ENCODE measurements around the gene KCNN4. TPM values are rescaled to one million over a fixed set of nuclear protein-coding genes. Genes with fewer than 3 reads are reported as not detected.
"Not testable (repeated sequence)": the region's sequence is repeated elsewhere in the genome, so short reads cannot be mapped to it uniquely, and the experiment has no call there.

KCNN4 gene
- total RNA-seq, 6 experiments from 2014 or later: 0.18 to 1.4 (median 0.27) TPM; not detected in 1

DNA sequence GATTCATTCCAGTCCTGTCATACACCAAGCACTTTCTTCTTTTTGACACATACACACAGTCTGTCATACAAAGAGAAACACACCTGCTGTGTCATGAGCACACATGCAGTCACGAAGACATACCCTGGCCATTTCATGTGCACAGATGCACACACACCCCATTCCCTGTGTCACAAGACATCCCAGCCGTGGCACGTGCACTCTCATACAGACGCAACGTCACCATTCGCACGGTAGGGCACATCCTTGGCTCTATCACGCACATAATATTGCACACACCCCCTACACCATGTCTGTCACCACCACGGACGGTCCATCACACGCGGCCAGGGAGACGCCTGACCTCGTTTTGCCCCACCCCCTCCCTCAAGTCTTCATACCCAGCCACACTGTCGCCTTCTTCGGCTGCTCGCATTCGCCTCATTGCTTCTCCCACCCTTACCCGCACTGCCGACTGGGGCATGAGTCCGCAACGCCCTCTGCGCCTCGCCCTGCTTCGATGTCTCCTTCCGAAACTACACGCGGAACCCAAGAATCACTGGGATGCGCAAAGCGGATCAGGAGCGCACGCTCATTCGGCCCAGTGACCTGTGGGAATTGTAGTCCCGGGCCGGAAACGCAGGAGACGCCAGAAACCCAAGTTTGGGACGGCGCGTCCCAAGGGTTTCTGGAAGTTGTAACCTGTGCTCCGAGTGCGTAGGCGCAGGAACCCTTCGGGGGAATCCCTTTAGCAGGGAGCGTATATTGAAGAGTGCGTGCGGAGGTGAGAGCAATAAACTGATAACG lies 39.5 kb upstream of the KCNN4 start:
- 16% methylated on average over 47 of the region's 48 CpGs for WGBS (ENCODE audit: insufficient coverage, low coverage, low lambda C conversion rate, missing lambda C conversion rate)
- intact Hi-C loops (cut with DNase I): no loop called here

DNA sequence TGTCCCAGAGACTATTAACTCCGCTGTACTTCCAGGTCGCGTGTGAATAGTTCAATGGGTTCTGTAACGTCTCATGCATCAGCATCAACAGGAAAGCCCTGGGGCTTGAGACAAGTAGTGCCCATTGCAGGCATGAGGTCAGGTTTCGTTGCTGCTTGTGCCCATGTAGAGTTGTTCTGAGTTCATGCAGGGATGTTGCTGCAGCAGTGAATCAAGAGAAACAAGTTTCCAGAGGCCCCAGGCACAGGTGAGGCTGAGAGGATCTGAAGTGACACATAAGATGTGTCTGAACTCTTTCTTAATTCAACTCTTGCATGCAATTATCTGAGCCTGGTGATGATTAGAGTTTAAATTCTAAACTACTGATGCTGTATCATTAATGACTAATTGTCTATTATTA lies 37.7 kb upstream of the KCNN4 start:
- Histone ChIP-seq H3K9me3 (no peaks in the 10 kb centered on the region), H3K27me3 (no peaks in the 10 kb centered on the region), H3K36me3 (no peaks in the 10 kb centered on the region), H3K27ac (no peak overlapping the region), H3K4me1 (no peaks in the 10 kb centered on the region), H3K4me3 (no peak overlapping the region)
- no peak for ATAC-seq
- DNase-seq: no peak
- WGBS (ENCODE audit: insufficient coverage, low coverage, low lambda C conversion rate, missing lambda C conversion rate): 74% methylated on average over 5 of the region's 5 CpGs
- TF ChIP-seq, protein P1, sequence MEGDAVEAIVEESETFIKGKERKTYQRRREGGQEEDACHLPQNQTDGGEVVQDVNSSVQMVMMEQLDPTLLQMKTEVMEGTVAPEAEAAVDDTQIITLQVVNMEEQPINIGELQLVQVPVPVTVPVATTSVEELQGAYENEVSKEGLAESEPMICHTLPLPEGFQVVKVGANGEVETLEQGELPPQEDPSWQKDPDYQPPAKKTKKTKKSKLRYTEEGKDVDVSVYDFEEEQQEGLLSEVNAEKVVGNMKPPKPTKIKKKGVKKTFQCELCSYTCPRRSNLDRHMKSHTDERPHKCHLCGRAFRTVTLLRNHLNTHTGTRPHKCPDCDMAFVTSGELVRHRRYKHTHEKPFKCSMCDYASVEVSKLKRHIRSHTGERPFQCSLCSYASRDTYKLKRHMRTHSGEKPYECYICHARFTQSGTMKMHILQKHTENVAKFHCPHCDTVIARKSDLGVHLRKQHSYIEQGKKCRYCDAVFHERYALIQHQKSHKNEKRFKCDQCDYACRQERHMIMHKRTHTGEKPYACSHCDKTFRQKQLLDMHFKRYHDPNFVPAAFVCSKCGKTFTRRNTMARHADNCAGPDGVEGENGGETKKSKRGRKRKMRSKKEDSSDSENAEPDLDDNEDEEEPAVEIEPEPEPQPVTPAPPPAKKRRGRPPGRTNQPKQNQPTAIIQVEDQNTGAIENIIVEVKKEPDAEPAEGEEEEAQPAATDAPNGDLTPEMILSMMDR (IDR thresholded peaks at IDR 0.05): no peak
- TF ChIP-seq POLR2A (IDR thresholded peaks at IDR 0.05): no peak
- intact Hi-C loops (cut with DNase I): no loop called here

More for the DNA sequence above, 39.5 kb upstream of the KCNN4 start:
- DNase-seq: no peak
- TF ChIP-seq POLR2A (IDR thresholded peaks at IDR 0.05): no peak
- TF ChIP-seq, protein P1 (IDR thresholded peaks at IDR 0.05): no peak
- Histone ChIP-seq H3K36me3 (no peaks in the 10 kb centered on the region), H3K9me3 (no peaks in the 10 kb centered on the region), H3K27ac (no peak overlapping the region), H3K4me1 (no peaks in the 10 kb centered on the region), H3K4me3 (peak overlapping the region in 1 of 3 donors; percentile 35), H3K27me3 (no peaks in the 10 kb centered on the region)
- ATAC-seq: peak in 1 of 4 donors; percentile 30

DNA sequence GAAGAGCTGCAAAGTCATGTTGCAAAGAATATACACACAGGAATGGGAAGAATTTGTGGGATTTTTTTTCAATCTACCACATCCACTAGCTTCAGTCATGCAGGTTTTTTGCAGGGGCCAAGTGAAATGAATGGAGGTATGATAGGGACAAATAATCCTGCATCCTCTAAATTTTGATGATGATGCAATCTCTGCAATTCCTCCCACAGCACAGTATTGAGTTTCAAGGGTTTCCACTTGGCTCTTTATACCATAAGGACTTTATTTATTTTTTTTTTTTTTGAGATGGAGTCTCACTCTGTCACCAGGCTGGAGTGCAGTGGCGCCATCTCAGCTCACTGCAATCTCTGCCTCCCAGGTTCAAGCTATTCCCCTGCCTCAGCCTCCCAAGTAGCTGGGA lies 36.7 kb upstream of the KCNN4 start:
- WGBS (ENCODE audit: insufficient coverage, low coverage, low lambda C conversion rate, missing lambda C conversion rate): 29% methylated on average over 1 of the region's 1 CpG
- DNase-seq; H3K36me3 ChIP-seq; H3K27ac ChIP-seq; intact Hi-C loops (cut with DNase I); H3K4me3 ChIP-seq; ATAC-seq; H3K27me3 ChIP-seq; H3K9me3 ChIP-seq; H3K4me1 ChIP-seq: not testable (repeated sequence)

DNA sequence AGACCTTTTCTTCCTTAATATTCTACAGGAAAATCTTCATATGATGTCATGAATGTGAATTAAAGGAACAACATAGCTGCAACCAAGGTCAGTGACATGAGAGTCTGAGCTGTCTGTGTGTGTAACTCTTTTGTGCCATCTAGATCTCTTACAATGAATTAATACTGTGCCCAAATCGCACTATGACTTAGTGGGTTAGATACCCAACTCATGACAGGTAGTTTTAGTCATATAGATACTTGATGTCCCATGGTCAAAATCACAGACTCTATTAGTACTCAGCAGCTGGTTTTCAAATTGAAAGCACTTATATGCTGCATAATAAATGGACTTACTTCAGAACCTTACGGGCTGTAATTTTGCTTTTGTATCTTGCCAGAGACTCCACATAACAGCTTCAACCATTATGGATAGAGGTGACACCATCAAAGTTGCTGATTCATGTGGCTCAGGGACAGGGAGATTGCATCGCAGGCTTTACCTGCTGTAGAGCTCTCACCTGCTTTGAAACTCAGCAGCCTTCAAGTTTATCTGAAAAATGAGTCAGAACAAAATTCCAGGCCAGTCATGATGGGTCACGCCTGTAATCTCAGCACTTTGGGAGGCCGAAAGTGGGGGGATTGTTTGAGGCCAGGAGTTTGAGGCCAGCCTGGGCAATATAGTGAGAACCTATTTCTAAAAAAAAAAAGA lies 34.0 kb upstream of the KCNN4 start:
- no peaks in the 10 kb centered on the region for H3K9me3 ChIP-seq
- no peaks in the 10 kb centered on the region for H3K27me3 ChIP-seq
- WGBS (ENCODE audit: insufficient coverage, low coverage, low lambda C conversion rate, missing lambda C conversion rate): 53% methylated on average over 5 of the region's 5 CpGs
- H3K27ac ChIP-seq: no peak overlapping the region
- H3K36me3 ChIP-seq: no peaks in the 10 kb centered on the region
- ATAC-seq: no peak
- TF ChIP-seq, protein P1 (IDR thresholded peaks at IDR 0.05): no peak
- TF ChIP-seq POLR2A (IDR thresholded peaks at IDR 0.05): no peak
- no peak for DNase-seq
- H3K4me3 ChIP-seq: no peak overlapping the region
- intact Hi-C loops (cut with DNase I): no loop called here
- no peaks in the 10 kb centered on the region for H3K4me1 ChIP-seq

DNA sequence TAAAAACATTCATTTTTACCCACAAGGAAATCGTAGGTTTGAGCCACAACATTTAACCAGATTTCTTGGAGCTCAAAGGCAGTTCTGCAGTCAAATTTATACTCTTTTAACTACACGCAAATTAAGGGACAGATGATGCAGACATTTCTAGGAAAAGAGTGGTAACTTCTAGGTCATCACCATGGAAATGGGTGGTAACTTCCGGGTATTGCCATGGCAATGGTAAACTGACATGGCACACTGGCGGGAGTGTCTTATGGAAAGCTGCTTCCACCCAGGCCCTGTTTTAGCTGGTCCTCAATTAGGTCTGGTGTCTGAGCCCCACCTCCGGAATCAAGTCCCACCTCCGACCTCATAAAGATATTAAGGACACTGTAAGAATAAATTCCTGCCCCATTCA lies 31.9 kb upstream of the KCNN4 start:
- no peak for TF ChIP-seq POLR2A (IDR thresholded peaks at IDR 0.05)
- TF ChIP-seq, protein P1 (IDR thresholded peaks at IDR 0.05): no peak
- H3K4me3 ChIP-seq: no peak overlapping the region
- H3K4me1 ChIP-seq: no peaks in the 10 kb centered on the region
- no peak overlapping the region for H3K27ac ChIP-seq
- DNase-seq: no peak
- intact Hi-C loops (cut with DNase I): no loop called here
- no peaks in the 10 kb centered on the region for H3K36me3 ChIP-seq
- no peaks in the 10 kb centered on the region for H3K27me3 ChIP-seq
- no peaks in the 10 kb centered on the region for H3K9me3 ChIP-seq
- ATAC-seq: no peak
- WGBS (ENCODE audit: insufficient coverage, low coverage, low lambda C conversion rate, missing lambda C conversion rate): 49% methylated on average over 4 of the region's 6 CpGs
